Measurements from ENCODE around the gene TRAK2. TPM values are rescaled to one million over a fixed set of nuclear protein-coding genes. Genes with fewer than 3 reads are reported as not detected.

Gene TRAK2
- total and polyA plus RNA-seq, 2 donors (not counting 3 experiments of a cell fraction or from before 2014, with no cell fraction given), result 9.7 to 35.7 TPM

- Histone ChIP-seq H3K4me3 (replicated peaks in 1 of 3; ENCODE audit: insufficient read depth in 1 of 3, low read depth in 1 of 3, low read length in 3 of 3) (no peak overlapping the region), H3K4me1 (ENCODE audit: control insufficient read depth, extremely low read depth, insufficient read depth, low read length) (no peaks in the 10 kb centered on the region), H3K79me2 (ENCODE audit: control insufficient read depth, insufficient read depth, low read length) (no peaks in the 10 kb centered on the region), H3K4me2 (ENCODE audit: insufficient read depth, low read length) (no peak overlapping the region), H3K9me1 (replicated peaks; ENCODE audit: control insufficient read depth, extremely low read depth, insufficient read depth, low read length) (no peaks in the 10 kb centered on the region), H4K20me1 (replicated peaks; ENCODE audit: control insufficient read depth, extremely low read depth, insufficient read depth, low read length) (no peaks in the 10 kb centered on the region), H3K27ac (ENCODE audit: insufficient read depth, low read depth, low read length) (no peak overlapping the region), H3K9ac (replicated peaks; ENCODE audit: extremely low read depth, insufficient read depth, low read length) (no peak overlapping the region), H3K36me3 (ENCODE audit: control insufficient read depth in 2 of 2, extremely low read depth in 1 of 2, insufficient read depth in 2 of 2, low read length in 2 of 2) (no peaks in the 10 kb centered on the region), H2AFZ (ENCODE audit: low read depth, low read length) (no peak overlapping the region), H3K9me3 (replicated peaks; ENCODE audit: control insufficient read depth, insufficient read depth, low read length) (no peaks in the 10 kb centered on the region), H3K27me3 (ENCODE audit: control insufficient read depth in 2 of 2, insufficient read depth in 2 of 2, low read length in 2 of 2) (no peaks in the 10 kb centered on the region)
- no TSS peak for BruUV-seq (replicated peaks)
- ChIA-PET CTCF (interaction anchor here (1.0 kb wide), 1 partner anchor 10 kb away, joined by 3 read pairs; no protein-coding TSS in a partner anchor), POLR2A (no interaction called here)
- intact Hi-C loops (cut with micrococcal nuclease), result no loop called here
- dilution Hi-C loops (cut with MboI; ENCODE audit: extremely low pct_ligation_motif_present, low sequenced_read_pairs), result no loop called here
- DNase-seq (ENCODE audit: low read depth, low spot score), result no peak
- TF ChIP-seq MYC (IDR thresholded peaks at IDR 0.05; ENCODE audit: low read depth, low read length) (no peak), POLR2A (IDR thresholded peaks at IDR 0.05; ENCODE audit: low read depth, low read length) (no peak), FOS (IDR thresholded peaks at IDR 0.05; ENCODE audit: borderline replicate concordance, insufficient read depth, low read length) (no peak), JUN (IDR thresholded peaks at IDR 0.05; ENCODE audit: borderline replicate concordance, insufficient read depth, insufficient read length, low read depth) (no peak), POLR2AphosphoS5 (IDR thresholded peaks at IDR 0.05; ENCODE audit: insufficient read depth, low read depth, low read length) (no peak), EZH2 (IDR thresholded peaks at IDR 0.05; ENCODE audit: borderline replicate concordance, low read depth, low read length, severe bottlenecking) (no peak), MAX (IDR thresholded peaks at IDR 0.05; ENCODE audit: insufficient read depth, insufficient read length) (no peak), CTCF (IDR thresholded peaks at IDR 0.05; ENCODE audit: extremely low read depth in 1 of 2, insufficient read depth in 1 of 2, low read depth in 1 of 2, low read length in 2 of 2) (no peak), GATA2 (IDR thresholded peaks at IDR 0.05; ENCODE audit: insufficient read depth, insufficient read length, low read depth, low read length) (no peak)
- FAIRE-seq, result no peak
These were observed 101.7 kb downstream of the TRAK2 start for GRCh38 chr2:201349601-201350000.

Data from endothelial cell of umbilical vein (primary cell).